H1 (cell line): ENCODE results near the gene RHCG. TPM values are rescaled to one million over a fixed set of nuclear protein-coding genes. Genes with fewer than 3 reads are reported as not detected.

Experiments used
- HDAC2 ChIP-seq, 2 experiments: fragments of 300-600 bp in 1 of 2; sonication (generic) in 1 of 2; IDR thresholded peaks; 2 replicates each; pipeline ENCODE4 v1.6.1; 2011 to 2012; ENCODE audit warnings: low read depth in 2 of 2, low read length in 2 of 2, mild to moderate bottlenecking in 2 of 2, moderate library complexity in 2 of 2, borderline replicate concordance in 1 of 2, inconsistent platforms in 1 of 2
- PHF8 ChIP-seq: fragments of 200-600 bp; sonication (generic); conservative IDR thresholded peaks from 2 replicates; pipeline ENCODE4 v1.7.1; 2012; ENCODE audit warnings: low read depth, mild to moderate bottlenecking, inconsistent platforms, low read length, moderate library complexity
- SRF ChIP-seq: IDR thresholded peaks from 2 replicates; pipeline ENCODE4 v1.6.1; 2011; ENCODE audit warnings: mild to moderate bottlenecking, low read depth, low read length, moderate library complexity
- polyA plus RNA-seq, 7 experiments: library from polyadenylated mRNA; depleted of rRNA in 3 of 7; stranded (reverse) in 5 of 7; unstranded in 2 of 7; fragments of >200 nt in 5 of 7; fragments of 200-250 nt in 2 of 7; gene quantifications; 1 replicate in 5 of 7; 2 replicates in 1 of 7; 4 replicates in 1 of 7; pipeline versions ENCODE4 v1.2.1 to v1.2.3, GENCODE V29; 2011 to 2013; ENCODE audit warnings: missing spikeins in 2 of 7, mixed read lengths in 2 of 7
- total RNA-seq: library from RNA; stranded (reverse); fragmentation: NEBNext Ultra II Directional; extraction: Animal tissue kit (Norgen Biotek cat#: 25700); gene quantifications from 2 replicates; pipeline ENCODE4 v1.2.1, GENCODE V29; 2021
- TF ChIP-seq, protein P1 (sequence below): fragments of 300-600 bp; sonication (generic); IDR thresholded peaks from 2 replicates; pipeline ENCODE4 v1.7.1; 2012; ENCODE audit warnings: low read length, moderate library complexity, mild to moderate bottlenecking, inconsistent platforms; ENCODE audit not compliant: insufficient replicate concordance

Gene RHCG
- total and polyA plus RNA-seq, 2 of the 8 experiments (the other 6 are each of a cell fraction or from before 2014, with no cell fraction given): 0.68 TPM; not detected in 1

DNA sequence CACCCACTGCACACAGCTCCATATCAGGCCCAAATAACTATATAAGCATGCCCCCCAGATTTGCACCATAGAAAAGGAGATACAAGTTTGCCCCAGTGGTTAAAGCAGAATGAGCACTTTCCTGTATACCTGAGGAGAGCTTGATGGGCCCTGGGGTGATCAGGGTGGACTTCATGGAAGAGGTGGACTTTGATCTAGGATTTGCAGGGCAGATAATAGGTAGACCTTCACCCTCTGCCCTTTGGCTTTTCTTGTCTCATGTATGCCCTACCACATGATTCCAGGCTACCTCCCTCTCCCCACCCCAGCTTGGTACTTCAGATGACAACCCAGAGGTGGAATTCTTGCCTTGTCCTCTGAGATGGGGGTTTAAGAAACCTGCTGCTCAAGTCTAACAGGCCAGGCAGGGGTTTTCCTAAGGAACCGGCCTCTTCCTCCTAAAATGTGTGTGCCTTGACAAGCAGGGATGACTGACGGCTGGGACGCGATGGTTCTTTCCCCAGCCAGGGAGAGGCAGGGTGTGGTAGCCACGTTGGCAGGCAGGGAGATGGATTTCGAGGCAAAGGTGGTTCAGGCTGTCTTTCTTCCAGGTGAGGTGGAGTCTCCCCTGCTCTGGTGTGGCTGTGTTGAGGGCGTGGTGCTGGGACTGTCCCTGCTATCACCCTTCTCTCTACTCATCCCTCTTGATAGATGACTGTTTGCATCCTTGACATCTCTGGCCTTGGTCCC is 6.6 kb upstream of the RHCG start (continued):
- TF ChIP-seq, protein P1, sequence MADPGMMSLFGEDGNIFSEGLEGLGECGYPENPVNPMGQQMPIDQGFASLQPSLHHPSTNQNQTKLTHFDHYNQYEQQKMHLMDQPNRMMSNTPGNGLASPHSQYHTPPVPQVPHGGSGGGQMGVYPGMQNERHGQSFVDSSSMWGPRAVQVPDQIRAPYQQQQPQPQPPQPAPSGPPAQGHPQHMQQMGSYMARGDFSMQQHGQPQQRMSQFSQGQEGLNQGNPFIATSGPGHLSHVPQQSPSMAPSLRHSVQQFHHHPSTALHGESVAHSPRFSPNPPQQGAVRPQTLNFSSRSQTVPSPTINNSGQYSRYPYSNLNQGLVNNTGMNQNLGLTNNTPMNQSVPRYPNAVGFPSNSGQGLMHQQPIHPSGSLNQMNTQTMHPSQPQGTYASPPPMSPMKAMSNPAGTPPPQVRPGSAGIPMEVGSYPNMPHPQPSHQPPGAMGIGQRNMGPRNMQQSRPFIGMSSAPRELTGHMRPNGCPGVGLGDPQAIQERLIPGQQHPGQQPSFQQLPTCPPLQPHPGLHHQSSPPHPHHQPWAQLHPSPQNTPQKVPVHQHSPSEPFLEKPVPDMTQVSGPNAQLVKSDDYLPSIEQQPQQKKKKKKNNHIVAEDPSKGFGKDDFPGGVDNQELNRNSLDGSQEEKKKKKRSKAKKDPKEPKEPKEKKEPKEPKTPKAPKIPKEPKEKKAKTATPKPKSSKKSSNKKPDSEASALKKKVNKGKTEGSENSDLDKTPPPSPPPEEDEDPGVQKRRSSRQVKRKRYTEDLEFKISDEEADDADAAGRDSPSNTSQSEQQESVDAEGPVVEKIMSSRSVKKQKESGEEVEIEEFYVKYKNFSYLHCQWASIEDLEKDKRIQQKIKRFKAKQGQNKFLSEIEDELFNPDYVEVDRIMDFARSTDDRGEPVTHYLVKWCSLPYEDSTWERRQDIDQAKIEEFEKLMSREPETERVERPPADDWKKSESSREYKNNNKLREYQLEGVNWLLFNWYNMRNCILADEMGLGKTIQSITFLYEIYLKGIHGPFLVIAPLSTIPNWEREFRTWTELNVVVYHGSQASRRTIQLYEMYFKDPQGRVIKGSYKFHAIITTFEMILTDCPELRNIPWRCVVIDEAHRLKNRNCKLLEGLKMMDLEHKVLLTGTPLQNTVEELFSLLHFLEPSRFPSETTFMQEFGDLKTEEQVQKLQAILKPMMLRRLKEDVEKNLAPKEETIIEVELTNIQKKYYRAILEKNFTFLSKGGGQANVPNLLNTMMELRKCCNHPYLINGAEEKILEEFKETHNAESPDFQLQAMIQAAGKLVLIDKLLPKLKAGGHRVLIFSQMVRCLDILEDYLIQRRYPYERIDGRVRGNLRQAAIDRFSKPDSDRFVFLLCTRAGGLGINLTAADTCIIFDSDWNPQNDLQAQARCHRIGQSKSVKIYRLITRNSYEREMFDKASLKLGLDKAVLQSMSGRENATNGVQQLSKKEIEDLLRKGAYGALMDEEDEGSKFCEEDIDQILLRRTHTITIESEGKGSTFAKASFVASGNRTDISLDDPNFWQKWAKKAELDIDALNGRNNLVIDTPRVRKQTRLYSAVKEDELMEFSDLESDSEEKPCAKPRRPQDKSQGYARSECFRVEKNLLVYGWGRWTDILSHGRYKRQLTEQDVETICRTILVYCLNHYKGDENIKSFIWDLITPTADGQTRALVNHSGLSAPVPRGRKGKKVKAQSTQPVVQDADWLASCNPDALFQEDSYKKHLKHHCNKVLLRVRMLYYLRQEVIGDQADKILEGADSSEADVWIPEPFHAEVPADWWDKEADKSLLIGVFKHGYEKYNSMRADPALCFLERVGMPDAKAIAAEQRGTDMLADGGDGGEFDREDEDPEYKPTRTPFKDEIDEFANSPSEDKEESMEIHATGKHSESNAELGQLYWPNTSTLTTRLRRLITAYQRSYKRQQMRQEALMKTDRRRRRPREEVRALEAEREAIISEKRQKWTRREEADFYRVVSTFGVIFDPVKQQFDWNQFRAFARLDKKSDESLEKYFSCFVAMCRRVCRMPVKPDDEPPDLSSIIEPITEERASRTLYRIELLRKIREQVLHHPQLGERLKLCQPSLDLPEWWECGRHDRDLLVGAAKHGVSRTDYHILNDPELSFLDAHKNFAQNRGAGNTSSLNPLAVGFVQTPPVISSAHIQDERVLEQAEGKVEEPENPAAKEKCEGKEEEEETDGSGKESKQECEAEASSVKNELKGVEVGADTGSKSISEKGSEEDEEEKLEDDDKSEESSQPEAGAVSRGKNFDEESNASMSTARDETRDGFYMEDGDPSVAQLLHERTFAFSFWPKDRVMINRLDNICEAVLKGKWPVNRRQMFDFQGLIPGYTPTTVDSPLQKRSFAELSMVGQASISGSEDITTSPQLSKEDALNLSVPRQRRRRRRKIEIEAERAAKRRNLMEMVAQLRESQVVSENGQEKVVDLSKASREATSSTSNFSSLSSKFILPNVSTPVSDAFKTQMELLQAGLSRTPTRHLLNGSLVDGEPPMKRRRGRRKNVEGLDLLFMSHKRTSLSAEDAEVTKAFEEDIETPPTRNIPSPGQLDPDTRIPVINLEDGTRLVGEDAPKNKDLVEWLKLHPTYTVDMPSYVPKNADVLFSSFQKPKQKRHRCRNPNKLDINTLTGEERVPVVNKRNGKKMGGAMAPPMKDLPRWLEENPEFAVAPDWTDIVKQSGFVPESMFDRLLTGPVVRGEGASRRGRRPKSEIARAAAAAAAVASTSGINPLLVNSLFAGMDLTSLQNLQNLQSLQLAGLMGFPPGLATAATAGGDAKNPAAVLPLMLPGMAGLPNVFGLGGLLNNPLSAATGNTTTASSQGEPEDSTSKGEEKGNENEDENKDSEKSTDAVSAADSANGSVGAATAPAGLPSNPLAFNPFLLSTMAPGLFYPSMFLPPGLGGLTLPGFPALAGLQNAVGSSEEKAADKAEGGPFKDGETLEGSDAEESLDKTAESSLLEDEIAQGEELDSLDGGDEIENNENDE: no peak
- TF ChIP-seq HDAC2 (IDR thresholded peaks at IDR 0.05; ENCODE audit: borderline replicate concordance in 1 of 2, low read depth in 2 of 2, low read length in 2 of 2) (no peak), PHF8 (no peak), SRF (no peak)
